ENCODE results near the gene RASAL2.
"Not testable (repeated sequence)": the region's sequence is repeated elsewhere in the genome, so short reads cannot be mapped to it uniquely, and the experiment has no call there.

Gene RASAL2

DNA sequence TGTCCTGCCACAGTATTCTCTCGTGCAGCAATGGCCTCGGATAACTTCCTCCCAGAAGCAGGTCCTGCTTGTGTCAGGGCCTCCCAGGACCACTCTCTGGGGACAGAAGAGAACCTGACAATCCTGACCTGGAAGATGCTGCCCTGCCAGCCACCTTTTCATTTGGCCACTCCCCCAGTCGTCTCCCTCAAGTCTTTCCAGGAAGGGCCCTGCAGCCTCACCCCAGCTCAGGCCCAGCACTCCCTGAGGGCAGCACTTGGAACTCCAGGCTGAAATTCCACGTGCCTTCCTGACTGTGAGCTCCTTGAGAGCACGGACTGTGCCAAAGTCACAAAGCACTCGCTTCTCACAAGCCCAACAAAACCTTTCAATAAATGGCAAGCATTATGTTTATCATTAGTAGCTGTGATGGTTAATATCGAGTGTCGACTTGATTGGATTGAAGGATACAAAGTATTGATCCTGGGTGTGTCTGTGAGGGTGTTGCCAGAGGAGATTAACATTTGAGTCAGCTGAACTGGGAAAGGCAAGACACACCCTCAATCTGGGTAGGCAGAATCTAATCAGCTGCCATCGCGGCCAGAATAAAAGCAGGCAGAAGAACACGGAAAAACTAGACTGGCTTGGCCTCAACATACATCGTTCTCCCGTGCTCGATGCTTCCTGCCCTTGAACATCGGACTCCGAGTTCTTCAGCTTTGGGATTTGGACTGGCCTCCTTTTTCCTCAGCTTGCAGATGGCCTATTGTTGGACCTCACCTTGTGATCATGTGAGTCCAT, 405.2 kb downstream of the RASAL2 start:
- DNase-seq = no peak

- DNase-seq = no peak
Measured at GRCh38 chr1:178500091-178500770, 406.3 kb downstream of the RASAL2 start.

GRCh38 chr1:178500936-178501554, 407.1 kb downstream of the RASAL2 start:
- no peak for DNase-seq

DNA sequence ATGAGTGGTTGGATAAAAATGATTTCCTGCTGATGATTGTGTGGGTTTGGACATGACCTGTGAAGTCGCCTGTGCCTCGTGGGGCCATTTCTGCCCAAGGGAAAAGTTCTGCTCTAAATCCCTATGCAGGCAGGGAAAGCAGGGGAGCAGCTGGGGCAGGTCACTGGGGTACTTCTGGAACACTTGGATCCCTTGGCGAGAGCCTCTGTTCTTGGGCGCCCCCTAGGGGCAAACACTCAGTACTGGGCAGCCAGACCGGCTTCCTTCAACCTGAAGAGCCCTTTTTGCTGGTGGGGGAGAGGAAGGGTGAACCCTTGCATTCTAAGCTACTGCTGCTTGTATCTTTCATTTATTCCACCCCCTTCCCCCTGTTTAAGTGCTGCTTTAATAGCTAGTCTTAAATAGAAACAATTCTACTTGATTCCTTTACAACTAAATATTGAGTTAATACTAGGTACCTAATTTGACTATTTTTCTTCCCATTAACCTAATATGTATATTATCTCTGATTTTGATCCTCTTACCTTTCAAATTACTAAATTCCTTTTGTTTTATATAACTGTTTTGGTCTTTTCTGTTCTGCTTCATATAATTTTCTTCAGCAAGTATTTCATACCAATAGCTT, 407.9 kb downstream of the RASAL2 start:
- peak; percentile 83 for DNase-seq

DNA sequence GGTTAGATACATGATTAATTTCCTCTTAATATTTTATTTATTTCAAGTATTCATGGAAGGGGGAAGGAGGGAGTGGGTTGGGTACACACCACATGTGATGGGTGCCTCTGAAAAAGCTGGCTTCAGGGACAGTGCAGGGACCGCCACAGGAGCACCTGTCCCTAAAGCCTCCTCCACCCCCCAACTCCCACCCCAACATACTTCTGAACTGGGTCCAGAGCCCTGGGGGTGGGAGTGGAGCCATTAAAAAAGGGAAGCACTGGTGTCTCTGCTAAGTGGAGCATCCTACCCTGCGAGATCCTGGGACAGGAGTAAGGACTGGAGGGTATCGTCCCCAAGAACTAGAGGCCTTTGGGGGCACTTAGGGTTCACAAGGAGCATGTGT, 408.4 kb downstream of the RASAL2 start:
- DNase-seq = no peak

DNA sequence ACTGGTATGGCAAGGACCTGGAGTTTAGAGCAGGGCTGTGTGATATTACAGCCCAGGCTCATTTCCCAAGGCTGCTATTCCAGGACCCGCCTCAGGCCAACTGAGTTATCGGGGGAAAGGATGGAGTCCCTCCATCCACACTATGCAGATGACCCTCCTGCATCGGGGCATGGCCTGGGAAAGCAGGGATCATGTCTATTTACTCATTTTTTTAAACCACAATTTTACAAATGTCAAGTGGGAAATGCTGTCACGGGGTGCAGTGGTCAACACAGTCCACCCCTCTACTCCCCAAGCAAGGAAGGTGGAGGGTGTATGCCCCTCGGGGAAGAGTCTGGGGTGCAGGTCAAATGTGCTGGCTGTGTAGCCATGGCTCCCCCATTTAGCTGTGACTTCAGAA, 409.0 kb downstream of the RASAL2 start:
- DNase-seq = no peak

DNA sequence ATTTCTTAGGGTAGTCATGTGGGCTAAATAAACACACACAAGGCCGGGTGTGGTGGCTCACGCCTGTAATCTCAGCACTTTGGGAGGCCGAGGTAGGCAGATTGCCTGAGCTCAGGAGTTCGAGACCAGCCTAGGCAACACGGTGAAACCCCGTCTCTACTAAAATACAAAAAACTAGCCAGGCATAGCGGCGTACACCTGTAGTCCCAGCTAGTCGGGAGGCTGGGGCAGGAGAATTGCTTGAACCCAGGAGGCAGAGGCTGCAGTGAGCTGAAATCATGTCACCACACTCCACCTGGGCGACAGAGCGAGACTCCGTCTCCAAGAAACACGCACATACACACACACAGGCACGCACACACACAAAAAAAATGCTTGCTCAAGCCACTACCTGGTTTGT, 409.4 kb downstream of the RASAL2 start:
- not testable (repeated sequence) for DNase-seq

DNA sequence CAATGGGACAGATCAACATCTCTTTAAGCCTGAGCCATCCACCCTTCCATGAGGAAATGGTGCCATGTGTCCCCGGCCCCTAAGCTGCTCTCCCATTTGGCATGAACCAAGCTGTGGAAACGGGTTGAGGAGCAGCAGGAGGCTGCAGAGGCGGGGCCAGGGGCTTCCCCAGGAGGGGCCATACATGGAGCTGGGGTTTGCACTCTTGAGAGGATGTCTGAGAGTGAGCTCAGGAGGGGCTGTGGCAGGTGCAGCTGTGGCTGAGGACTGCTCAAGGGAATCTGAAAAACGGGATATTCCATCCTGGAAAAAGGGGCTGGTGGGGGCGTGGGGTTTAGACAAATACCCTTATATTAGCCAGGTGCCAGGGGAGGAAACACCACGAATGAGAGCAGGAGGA, 409.9 kb downstream of the RASAL2 start:
- no peak for DNase-seq

DNA sequence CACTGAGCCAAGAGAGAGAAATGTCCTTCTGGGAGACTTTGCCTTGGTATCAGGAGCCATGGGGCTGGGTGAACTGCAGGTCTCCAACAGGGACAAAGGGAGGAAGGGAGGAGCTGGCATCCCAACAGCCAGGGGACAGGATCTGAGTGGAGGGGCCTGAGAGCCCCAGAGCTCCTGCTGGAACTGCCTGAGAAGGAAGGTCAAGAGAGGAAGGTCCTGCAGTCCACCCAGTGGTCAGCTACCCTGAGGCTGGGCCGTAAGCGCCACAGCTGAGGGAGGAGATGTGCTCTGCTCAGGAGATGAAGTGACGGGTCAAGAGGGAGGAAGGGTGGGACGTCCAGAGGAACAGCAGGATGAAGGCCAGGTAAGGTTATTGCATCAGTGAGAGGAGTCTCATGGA, 410.4 kb downstream of the RASAL2 start:
- no peak for DNase-seq

DNA sequence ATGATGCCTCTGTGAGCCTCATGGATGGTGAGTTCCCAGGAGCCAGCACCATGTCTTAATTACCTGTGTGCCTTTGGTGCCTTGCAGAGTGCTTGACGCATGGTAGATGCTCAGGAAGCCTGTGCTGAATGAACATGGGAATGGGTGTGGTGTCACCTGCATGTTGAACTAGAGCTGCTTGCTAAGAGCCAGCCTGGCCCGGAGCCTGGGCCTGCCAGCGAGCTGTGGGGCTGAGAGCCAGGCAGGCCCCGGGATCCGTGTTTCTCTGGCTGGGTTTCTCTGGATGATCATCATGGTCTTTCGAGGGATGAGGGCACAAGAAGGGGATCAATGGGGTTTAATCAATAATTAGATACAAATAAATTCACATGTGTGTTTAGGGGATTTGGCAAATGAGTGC, 412.3 kb downstream of the RASAL2 start:
- DNase-seq = no peak

- peak; percentile 30 for DNase-seq
Measured at GRCh38 chr1:178506669-178507068, 412.8 kb downstream of the RASAL2 start.

- DNase-seq = no peak
Measured at GRCh38 chr1:178509414-178510007, 415.6 kb downstream of the RASAL2 start.

GRCh38 chr1:178510155-178510554, 416.3 kb downstream of the RASAL2 start:
- no peak for DNase-seq

DNA sequence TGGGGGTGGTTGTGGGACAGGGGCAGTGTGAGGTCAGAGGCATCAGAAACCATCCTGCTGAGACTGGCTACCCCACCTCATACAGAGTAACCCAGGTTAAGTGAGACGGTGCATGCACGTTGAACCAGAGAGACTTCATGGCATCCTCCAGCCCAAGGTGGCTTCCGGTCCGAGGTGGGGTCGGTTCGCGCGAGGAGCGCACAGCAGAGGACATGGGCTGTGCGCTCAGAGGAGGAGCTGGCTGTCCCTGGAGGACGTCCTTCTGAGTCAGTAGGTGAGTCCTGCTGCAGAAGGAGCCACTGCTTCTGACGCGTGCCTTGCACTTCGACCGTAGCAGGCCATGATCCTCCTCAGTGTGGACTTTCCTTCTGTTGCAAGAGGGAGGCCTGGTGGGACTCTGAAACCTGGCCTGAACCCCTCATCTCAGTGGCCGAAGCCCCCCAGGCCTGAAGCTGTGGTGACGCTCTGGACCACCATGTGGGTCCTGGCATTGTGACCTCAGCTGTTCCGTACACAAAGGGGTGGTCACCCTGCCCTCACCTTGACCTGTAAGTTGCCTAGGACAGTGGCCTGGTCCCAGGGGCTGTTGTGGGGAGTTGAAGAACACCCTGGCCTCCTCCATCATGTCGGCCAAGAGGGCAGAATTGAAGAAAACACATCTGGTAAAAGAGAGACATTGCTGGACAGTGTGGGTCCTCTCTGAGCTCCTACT, 418.8 kb downstream of the RASAL2 start, which contains the start of gene TEX35:
TSS of gene TEX35 (plus strand) at position 544 of the 712 bp plus-strand sequence. CDS start at position 624, 80 bp downstream.
- DNase-seq = no peak

GRCh38 chr1:178513278-178513983, 419.5 kb downstream of the RASAL2 start:
- no peak for DNase-seq

- DNase-seq = no peak
Measured at GRCh38 chr1:178516110-178516509, 422.2 kb downstream of the RASAL2 start.

- no peak for DNase-seq
Measured at GRCh38 chr1:178518894-178519293, 425.0 kb downstream of the RASAL2 start.

DNA sequence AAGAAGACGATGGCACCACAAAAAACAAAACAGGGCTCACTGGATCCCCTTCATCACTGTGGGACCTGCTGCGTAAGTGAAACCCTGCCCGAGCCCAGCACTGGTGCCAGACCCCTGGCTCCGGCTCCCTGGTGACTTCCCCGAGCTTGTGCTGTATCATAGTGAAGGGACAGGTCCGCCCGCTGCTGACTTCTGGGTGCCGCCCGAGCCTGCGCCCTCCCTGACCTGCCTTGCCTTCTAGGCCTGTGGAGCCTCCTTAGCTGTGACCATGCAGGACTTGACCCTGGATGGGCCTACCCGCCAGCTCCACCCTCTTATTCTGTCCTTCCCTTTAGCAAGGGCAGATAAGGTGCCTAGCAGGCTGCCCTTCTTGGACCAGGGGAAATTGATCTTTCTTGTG, 426.9 kb downstream of the RASAL2 start:
- DNase-seq = no peak

GRCh38 chr1:178521241-178521640, 427.3 kb downstream of the RASAL2 start:
- DNase-seq = no peak

- no peak for DNase-seq
Measured at GRCh38 chr1:178527117-178527516, 433.2 kb downstream of the RASAL2 start.

DNA sequence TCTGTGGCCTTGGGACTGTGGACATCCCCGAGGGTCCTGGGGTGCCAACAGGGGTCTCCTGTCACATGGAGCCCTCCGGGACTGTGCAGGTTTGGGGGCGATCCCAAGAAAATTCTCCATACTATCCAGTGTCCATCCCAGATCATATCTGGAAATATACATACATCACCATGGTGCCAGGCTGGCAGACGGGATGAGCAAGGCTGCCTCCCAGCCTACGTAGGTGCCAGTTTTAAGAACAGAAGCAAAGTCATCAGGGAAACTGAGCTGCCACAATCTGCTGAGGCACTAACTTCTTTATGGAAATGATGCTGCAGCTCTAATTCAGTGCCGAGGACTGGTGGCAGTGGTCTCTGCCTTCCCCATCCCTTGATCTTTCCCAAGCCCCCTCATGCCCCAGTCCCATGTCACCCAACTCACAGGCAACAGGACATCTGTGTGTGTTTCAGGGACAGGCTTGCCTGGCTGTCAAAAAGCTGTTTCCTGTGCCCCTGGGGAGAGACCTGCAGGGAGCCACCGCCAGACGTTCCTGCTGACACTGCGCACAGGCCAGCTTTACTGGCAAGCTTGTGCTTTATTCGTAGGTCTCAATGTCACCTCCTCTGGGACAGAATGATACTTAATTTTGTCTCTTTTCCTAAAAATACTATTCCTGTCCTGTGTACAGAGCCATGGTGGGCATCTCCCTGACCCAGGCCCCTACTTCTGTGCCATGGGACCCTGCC, 434.5 kb downstream of the RASAL2 start:
- DNase-seq = no peak
